ENCODE results near the gene FUT2.
"Not testable (repeated sequence)": the region's sequence is repeated elsewhere in the genome, so short reads cannot be mapped to it uniquely, and the experiment has no call there.

The FUT2 gene

DNA sequence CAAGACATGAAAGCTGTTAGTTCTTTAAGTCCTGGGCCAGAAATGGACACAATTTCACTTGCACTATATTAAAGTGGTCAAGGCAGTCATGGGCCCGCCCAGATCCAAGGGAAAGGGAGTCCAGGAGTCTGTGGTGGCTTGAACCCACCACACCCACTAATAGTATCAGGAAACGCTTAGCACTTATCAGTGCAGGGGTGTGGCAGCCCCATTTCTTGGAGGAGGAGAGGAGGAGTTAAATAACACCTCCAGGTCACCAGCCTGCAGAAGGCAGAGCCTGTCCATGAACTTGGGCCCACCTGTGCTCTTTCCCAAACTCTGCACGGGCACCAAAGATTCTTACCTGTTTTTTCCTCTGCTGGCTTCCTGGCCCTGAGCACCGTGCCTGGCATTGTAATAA lies 17.6 kb upstream of the FUT2 start:
- Mint-ChIP-seq H3K4me3 (no peak overlapping the region), H3K9me3 (no peaks in the 10 kb centered on the region), H3K4me1 (peaks cover 22% of the 10 kb centered on the region), H3K36me3 (ENCODE audit: low read depth) (no peaks in the 10 kb centered on the region), H3K27ac (no peak overlapping the region), H3K27me3 (ENCODE audit: low read depth, poor library complexity) (peaks cover 22% of the 10 kb centered on the region)
- no peak for DNase-seq
- TF ChIP-seq, protein P1, sequence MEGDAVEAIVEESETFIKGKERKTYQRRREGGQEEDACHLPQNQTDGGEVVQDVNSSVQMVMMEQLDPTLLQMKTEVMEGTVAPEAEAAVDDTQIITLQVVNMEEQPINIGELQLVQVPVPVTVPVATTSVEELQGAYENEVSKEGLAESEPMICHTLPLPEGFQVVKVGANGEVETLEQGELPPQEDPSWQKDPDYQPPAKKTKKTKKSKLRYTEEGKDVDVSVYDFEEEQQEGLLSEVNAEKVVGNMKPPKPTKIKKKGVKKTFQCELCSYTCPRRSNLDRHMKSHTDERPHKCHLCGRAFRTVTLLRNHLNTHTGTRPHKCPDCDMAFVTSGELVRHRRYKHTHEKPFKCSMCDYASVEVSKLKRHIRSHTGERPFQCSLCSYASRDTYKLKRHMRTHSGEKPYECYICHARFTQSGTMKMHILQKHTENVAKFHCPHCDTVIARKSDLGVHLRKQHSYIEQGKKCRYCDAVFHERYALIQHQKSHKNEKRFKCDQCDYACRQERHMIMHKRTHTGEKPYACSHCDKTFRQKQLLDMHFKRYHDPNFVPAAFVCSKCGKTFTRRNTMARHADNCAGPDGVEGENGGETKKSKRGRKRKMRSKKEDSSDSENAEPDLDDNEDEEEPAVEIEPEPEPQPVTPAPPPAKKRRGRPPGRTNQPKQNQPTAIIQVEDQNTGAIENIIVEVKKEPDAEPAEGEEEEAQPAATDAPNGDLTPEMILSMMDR (IDR thresholded peaks at IDR 0.05), result no peak

DNA sequence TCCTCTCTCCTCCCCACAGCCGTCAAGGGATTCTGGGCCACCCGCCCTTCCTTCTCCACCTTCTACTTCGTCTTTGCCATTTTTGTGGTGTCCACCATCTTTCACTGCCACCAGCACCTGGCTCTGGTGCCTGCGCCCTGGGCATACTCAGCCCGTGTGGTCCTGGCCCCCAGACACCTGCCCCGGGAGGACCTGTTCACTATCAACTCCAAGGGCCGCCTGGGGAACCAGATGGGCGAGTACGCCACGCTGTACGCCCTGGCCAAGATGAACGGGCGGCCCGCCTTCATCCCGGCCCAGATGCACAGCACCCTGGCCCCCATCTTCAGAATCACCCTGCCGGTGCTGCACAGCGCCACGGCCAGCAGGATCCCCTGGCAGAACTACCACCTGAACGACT lies 15.8 kb upstream of the FUT2 start:
- H3K36me3 Mint-ChIP-seq (ENCODE audit: low read depth); H3K4me1 Mint-ChIP-seq; DNase-seq; H3K4me3 Mint-ChIP-seq; H3K9me3 Mint-ChIP-seq; H3K27ac Mint-ChIP-seq: not testable (repeated sequence)
- H3K27me3 Mint-ChIP-seq (ENCODE audit: low read depth, poor library complexity), result peaks cover 16% of the 10 kb centered on the region

DNA sequence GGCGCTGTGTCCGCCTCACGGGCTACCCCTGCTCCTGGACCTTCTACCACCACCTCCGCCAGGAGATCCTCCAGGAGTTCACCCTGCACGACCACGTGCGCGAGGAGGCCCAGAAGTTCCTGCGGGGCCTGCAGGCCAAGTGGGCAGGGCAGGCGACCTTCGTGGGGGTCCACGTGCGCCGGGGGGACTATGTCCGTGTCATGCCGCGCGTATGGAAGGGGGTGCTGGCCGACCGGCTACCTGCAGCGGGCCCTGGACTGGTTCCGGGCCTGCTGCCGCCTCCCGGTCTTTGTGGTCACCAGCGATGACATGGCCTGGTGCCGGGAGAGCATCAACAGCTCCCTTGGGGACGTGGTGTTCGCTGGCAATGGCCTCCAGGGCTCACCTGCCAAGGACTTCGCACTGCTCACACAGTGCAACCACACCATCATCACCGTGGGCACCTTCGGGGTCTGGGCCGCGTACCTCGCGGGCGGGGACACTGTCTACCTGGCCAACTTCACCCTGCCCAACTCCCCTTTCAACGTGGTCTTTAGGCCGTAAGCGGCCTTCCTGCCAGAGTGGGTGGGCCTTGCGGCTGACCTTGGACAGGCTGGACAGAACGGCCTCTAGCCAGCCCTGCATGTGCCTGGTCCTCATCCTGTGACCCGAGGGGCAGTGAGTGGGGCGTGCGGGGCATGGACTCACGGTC lies 15.2 kb upstream of the FUT2 start:
- no peaks in the 10 kb centered on the region for H3K9me3 Mint-ChIP-seq
- DNase-seq, result no peak
- no peaks in the 10 kb centered on the region for H3K36me3 Mint-ChIP-seq (ENCODE audit: low read depth)
- no peak overlapping the region for H3K27ac Mint-ChIP-seq
- TF ChIP-seq, protein P1 (IDR thresholded peaks at IDR 0.05), result no peak
- H3K27me3 Mint-ChIP-seq (ENCODE audit: low read depth, poor library complexity), result peaks cover 12% of the 10 kb centered on the region
- no peak overlapping the region for H3K4me3 Mint-ChIP-seq
- H3K4me1 Mint-ChIP-seq, result peaks cover 5% of the 10 kb centered on the region

DNA sequence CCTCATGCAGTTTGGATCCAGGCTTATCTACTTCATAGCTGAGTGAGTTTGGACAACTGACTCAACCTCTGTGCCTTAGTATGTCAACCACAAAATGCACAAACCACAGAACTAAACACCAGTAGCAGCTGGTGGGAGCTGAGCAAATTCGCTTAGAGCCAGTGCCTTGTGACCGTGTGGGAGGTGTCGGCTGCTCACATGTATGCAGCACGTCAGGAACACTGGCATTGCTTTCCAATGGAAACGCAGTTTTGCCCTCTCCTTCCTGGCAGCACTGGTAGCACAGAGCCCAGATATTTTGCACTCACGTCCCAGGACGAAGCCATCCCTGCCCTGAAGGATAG lies 14.7 kb upstream of the FUT2 start:
- TF ChIP-seq, protein P1 (IDR thresholded peaks at IDR 0.05), result no peak
- Mint-ChIP-seq H3K27ac (no peak overlapping the region), H3K4me3 (no peak overlapping the region), H3K36me3 (ENCODE audit: low read depth) (no peaks in the 10 kb centered on the region), H3K27me3 (ENCODE audit: low read depth, poor library complexity) (peaks cover 12% of the 10 kb centered on the region), H3K4me1 (peaks cover 9% of the 10 kb centered on the region), H3K9me3 (no peaks in the 10 kb centered on the region)
- no peak for DNase-seq

DNA sequence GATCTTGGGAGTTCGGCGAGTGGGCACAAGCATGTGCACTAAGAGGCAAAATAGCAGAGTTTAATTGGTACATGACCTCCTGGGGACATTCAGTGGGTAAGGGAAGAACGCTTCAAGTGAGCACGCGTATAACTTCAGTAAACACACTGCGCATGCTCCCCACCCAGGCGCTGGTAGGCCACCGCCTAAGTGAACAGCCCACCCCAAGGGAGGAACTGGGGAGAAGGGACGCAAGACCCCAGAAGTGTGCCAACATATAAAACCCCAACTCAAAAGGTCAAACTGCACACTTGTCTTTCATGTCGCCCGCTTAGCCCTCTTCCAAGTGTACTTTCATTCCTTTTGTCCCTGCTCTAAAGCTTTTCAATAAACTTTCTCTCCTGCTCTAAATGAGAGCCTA lies 12.4 kb upstream of the FUT2 start:
- no peaks in the 10 kb centered on the region for H3K36me3 Mint-ChIP-seq (ENCODE audit: low read depth)
- H3K9me3 Mint-ChIP-seq, result no peaks in the 10 kb centered on the region
- H3K4me1 Mint-ChIP-seq, result peaks cover 9% of the 10 kb centered on the region
- peaks cover 9% of the 10 kb centered on the region for H3K27me3 Mint-ChIP-seq (ENCODE audit: low read depth, poor library complexity)
- no peak overlapping the region for H3K27ac Mint-ChIP-seq
- DNase-seq, result no peak
- TF ChIP-seq, protein P1 (IDR thresholded peaks at IDR 0.05), result no peak
- H3K4me3 Mint-ChIP-seq, result no peak overlapping the region

DNA sequence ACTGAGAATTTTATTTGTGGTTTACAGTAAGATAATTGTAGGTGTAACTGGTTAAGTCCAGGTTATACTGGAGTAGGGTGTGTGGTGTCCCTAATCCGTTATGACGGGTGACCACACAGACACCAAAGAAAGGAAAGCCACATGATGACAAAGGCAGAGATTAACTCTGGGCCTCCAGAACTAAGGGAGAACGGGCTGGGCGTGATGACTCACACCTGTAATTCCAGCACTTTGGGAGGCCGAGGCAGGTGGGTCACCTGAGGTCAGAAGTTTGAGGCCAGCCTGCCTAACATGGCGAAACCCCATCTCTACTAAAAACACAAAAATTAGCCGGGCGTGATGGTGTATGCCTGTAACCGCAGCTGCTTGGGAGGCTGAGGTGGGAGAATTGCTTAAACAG lies 10.2 kb upstream of the FUT2 start:
- DNase-seq, result no peak
- Mint-ChIP-seq H3K36me3 (ENCODE audit: low read depth) (no peaks in the 10 kb centered on the region), H3K27me3 (ENCODE audit: low read depth, poor library complexity) (peaks cover 9% of the 10 kb centered on the region), H3K27ac (no peak overlapping the region), H3K9me3 (no peaks in the 10 kb centered on the region), H3K4me1 (peaks cover 9% of the 10 kb centered on the region), H3K4me3 (no peak overlapping the region)
- TF ChIP-seq, protein P1 (IDR thresholded peaks at IDR 0.05), result no peak
